Mammary epithelial cell (primary cell): ENCODE data around the gene KCNMB1.

Experiments
- CTCF ChIP-seq, 2 donors: IDR thresholded peaks in 1 of 2; conservative IDR thresholded peaks in 1 of 2; 2 replicates each; pipeline ENCODE4 v1.5.1; 2011 to 2012; ENCODE audit warnings: inconsistent platforms in 2 of 2, low read length in 2 of 2, mild to moderate bottlenecking in 2 of 2, control low read depth in 1 of 2, low read depth in 1 of 2; ENCODE audit not compliant: insufficient read depth in 1 of 2; ENCODE audit errors: extremely low read depth in 1 of 2
- EZH2 ChIP-seq: IDR thresholded peaks from 2 replicates; pipeline ENCODE4 v1.6.1; 2012; ENCODE audit warnings: low read length, inconsistent platforms, borderline replicate concordance

- no peak for TF ChIP-seq CTCF (conservative IDR thresholded peaks at IDR 0.05 in 1 of 2, IDR thresholded peaks at IDR 0.05 in 1 of 2; ENCODE audit: extremely low read depth in 1 of 2, insufficient read depth in 1 of 2, low read depth in 1 of 2, low read length in 2 of 2)
- no peak for TF ChIP-seq EZH2
Observed at GRCh38 chr5:170353961-170354360, 35.2 kb downstream of the KCNMB1 start.
